Peyer's patch (tissue), 4 donors: ENCODE measurements around the gene GNG7. TPM values are rescaled to one million over a fixed set of nuclear protein-coding genes. Genes with fewer than 3 reads are reported as not detected.

Source experiments
- DNase-seq, 3 donors: peaks; one replicate each; pipeline ENCODE4 v3.0.0-alpha.2; 2017 to 2019
- H3K27ac ChIP-seq, 4 donors: fragments of 200-600 bp; sonication (generic); one replicate each; pipeline ENCODE4 v1.5.1; 2016 to 2019
- H3K27me3 ChIP-seq, 2 donors: fragments of 200-600 bp; sonication (generic); one replicate each; pipeline ENCODE4 v1.5.1; 2019
- H3K36me3 ChIP-seq, 3 donors: fragments of 200-600 bp; sonication (generic); one replicate each; pipeline ENCODE4 v1.5.1; 2016 to 2019
- H3K4me1 ChIP-seq, 4 donors: fragments of 200-600 bp; sonication (generic); one replicate each; pipeline ENCODE4 v1.5.1; 2016 to 2019
- H3K4me3 ChIP-seq, 4 donors: fragments of 200-600 bp; sonication (generic); 1 replicate in 3 of 4; 2 replicates in 1 of 4; pipeline ENCODE4 v1.5.1; 2016 to 2019; ENCODE audit warnings: mild to moderate bottlenecking in 1 of 4
- H3K9me3 ChIP-seq, 4 donors: fragments of 200-600 bp; sonication (generic); one replicate each; pipeline ENCODE4 v1.5.1; 2016 to 2019; ENCODE audit warnings: mild to moderate bottlenecking in 1 of 4
- CTCF ChIP-seq, 6 experiments: fragments of 450-650 bp in 4 of 6; fragments of 200-600 bp in 2 of 6; sonication (generic) in 1 of 6; IDR thresholded peaks; one replicate each; pipeline ENCODE4 v1.5.1; 2017 to 2019; ENCODE audit warnings: antibody characterized with exemption in 6 of 6, mild to moderate bottlenecking in 3 of 6, moderate library complexity in 1 of 6
- POLR2A ChIP-seq, 2 donors: fragments of 450-650 bp; IDR thresholded peaks; one replicate each; pipeline ENCODE4 v1.5.1; 2017; ENCODE audit warnings: antibody characterized with exemption in 2 of 2, mild to moderate bottlenecking in 2 of 2, moderate library complexity in 2 of 2
- total RNA-seq, 4 donors: library from RNA; depleted of rRNA; stranded (reverse); fragments of >200 nt; gene quantifications; one replicate each; pipeline ENCODE4 v1.1.0, GENCODE V29; 2016

GNG7 gene
- total RNA-seq, 4 donors from 2014 or later = 1.2 to 14.9 (median 2.0) TPM

DNA sequence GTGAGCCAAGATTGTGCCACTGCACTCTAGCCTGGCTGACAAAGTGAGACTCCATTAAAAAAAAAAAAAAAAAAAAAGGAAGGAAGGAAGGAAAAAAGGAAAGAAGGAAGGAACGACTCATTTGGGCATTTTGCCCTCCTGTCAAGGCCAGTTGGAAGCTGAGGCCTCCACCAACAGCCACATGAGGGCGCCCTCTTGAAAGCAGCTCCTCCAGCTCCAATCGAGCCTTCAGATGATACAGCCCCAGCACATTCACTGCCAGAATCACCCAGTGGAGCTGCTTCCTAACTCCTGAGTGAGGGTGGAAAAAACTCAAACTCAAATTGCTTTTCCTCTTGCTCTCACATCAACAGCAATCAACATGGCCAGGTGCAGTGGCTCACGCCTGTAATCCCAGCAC, 40.9 kb downstream of the GNG7 start:
- H3K4me1 ChIP-seq = no peaks in the 10 kb centered on the region
- TF ChIP-seq CTCF (IDR thresholded peaks at IDR 0.05) (peak in 1 of 6 experiments; percentile 1), POLR2A (IDR thresholded peaks at IDR 0.05) (no peak)
- DNase-seq = no peak
- H3K27ac ChIP-seq = no peak overlapping the region
- no peaks in the 10 kb centered on the region for H3K9me3 ChIP-seq
- no peaks in the 10 kb centered on the region for H3K27me3 ChIP-seq
- H3K4me3 ChIP-seq = no peak overlapping the region
- no peaks in the 10 kb centered on the region for H3K36me3 ChIP-seq

- no peak overlapping the region for H3K27ac ChIP-seq
- no peak for DNase-seq
- no peak overlapping the region for H3K4me3 ChIP-seq
- H3K27me3 ChIP-seq = no peaks in the 10 kb centered on the region
- TF ChIP-seq POLR2A (IDR thresholded peaks at IDR 0.05) (no peak), CTCF (IDR thresholded peaks at IDR 0.05) (no peak)
- H3K9me3 ChIP-seq = no peaks in the 10 kb centered on the region
- H3K36me3 ChIP-seq = no peaks in the 10 kb centered on the region
- H3K4me1 ChIP-seq = no peaks in the 10 kb centered on the region
Measured at GRCh38 chr19:2659856-2660432, 42.5 kb downstream of the GNG7 start.

GRCh38 chr19:2656533-2656932, 46.0 kb downstream of the GNG7 start:
- Histone ChIP-seq H3K27me3 (no peaks in the 10 kb centered on the region), H3K9me3 (no peaks in the 10 kb centered on the region), H3K4me1 (no peaks in the 10 kb centered on the region), H3K4me3 (no peak overlapping the region), H3K36me3 (no peaks in the 10 kb centered on the region), H3K27ac (no peak overlapping the region)
- no peak for DNase-seq
- TF ChIP-seq POLR2A (IDR thresholded peaks at IDR 0.05) (no peak), CTCF (IDR thresholded peaks at IDR 0.05) (no peak)

- H3K27ac ChIP-seq = peak overlapping the region in 1 of 4 donors; percentile 31
- no peaks in the 10 kb centered on the region for H3K4me1 ChIP-seq
- no peak overlapping the region for H3K4me3 ChIP-seq
- H3K36me3 ChIP-seq = no peaks in the 10 kb centered on the region
- no peaks in the 10 kb centered on the region for H3K9me3 ChIP-seq
- no peak for DNase-seq
- H3K27me3 ChIP-seq = no peaks in the 10 kb centered on the region
- TF ChIP-seq CTCF (IDR thresholded peaks at IDR 0.05) = no peak
- TF ChIP-seq POLR2A (IDR thresholded peaks at IDR 0.05) = no peak
Measured at GRCh38 chr19:2653710-2654707, 48.5 kb downstream of the GNG7 start.

- Histone ChIP-seq H3K4me1 (no peaks in the 10 kb centered on the region), H3K4me3 (no peak overlapping the region), H3K27ac (peak overlapping the region in 1 of 4 donors; percentile 31), H3K27me3 (no peaks in the 10 kb centered on the region), H3K9me3 (no peaks in the 10 kb centered on the region), H3K36me3 (no peaks in the 10 kb centered on the region)
- TF ChIP-seq POLR2A (IDR thresholded peaks at IDR 0.05) (no peak), CTCF (IDR thresholded peaks at IDR 0.05) (no peak)
- no peak for DNase-seq
Measured at GRCh38 chr19:2653218-2653617, 49.3 kb downstream of the GNG7 start.
